Measurements from ENCODE around the gene ZNF615. TPM values are rescaled to one million over a fixed set of nuclear protein-coding genes. Genes with fewer than 3 reads are reported as not detected.

Gene ZNF615
- total and polyA plus RNA-seq, 2 of the 4 experiments (the other 2 are of a cell fraction) = 2.0 to 10.9 TPM

- H3K4ac ChIP-seq (ENCODE audit: low read depth, low read length) = peak within 1 kb of the TSS; percentile 47
- no peak for TF ChIP-seq NFE2L2 (IDR thresholded peaks at IDR 0.05; ENCODE audit: low read depth, low read length)
- no peak for TF ChIP-seq CEBPB (IDR thresholded peaks at IDR 0.05; ENCODE audit: low read depth, low read length)
- TF ChIP-seq MXI1 (IDR thresholded peaks at IDR 0.05; ENCODE audit: borderline replicate concordance, low read depth, low read length) = peak; percentile 59; the same call in 1 of the 2 replicates
- TF ChIP-seq SMC3 (IDR thresholded peaks at IDR 0.05; ENCODE audit: low read depth, low read length) = no peak
- 0 out of 2 replicates have a peak, but pooled peaks have one; percentile 9 for TF ChIP-seq FOS (IDR thresholded peaks at IDR 0.05; ENCODE audit: low read depth, low read length)
- peak; percentile 85 for TF ChIP-seq POLR2A (IDR thresholded peaks at IDR 0.05; ENCODE audit: low read depth, low read length)
- peak; percentile 40; the same call in 1 of the 2 replicates for TF ChIP-seq MAZ (IDR thresholded peaks at IDR 0.05; ENCODE audit: borderline replicate concordance, low read depth, low read length)
- TF ChIP-seq CHD1 (IDR thresholded peaks at IDR 0.05; ENCODE audit: low read depth, low read length) = peak; percentile 89; the same call in 1 of the 2 replicates
- peak; percentile 11; the same call in 1 of the 2 replicates for TF ChIP-seq RAD21 (IDR thresholded peaks at IDR 0.05; ENCODE audit: low read length)
- peak; percentile 62 for TF ChIP-seq BHLHE40 (IDR thresholded peaks at IDR 0.05; ENCODE audit: low read depth, low read length)
- TF ChIP-seq RCOR1 (IDR thresholded peaks at IDR 0.05; ENCODE audit: insufficient replicate concordance, low read length) = peak; percentile 61
- no peak for TF ChIP-seq RFX5 (IDR thresholded peaks at IDR 0.05; ENCODE audit: low read depth, low read length)
- TF ChIP-seq MAFK (IDR thresholded peaks at IDR 0.05; ENCODE audit: low read depth, low read length) = peak; percentile 44; the same call in 1 of the 2 replicates
- TF ChIP-seq, protein P1, sequence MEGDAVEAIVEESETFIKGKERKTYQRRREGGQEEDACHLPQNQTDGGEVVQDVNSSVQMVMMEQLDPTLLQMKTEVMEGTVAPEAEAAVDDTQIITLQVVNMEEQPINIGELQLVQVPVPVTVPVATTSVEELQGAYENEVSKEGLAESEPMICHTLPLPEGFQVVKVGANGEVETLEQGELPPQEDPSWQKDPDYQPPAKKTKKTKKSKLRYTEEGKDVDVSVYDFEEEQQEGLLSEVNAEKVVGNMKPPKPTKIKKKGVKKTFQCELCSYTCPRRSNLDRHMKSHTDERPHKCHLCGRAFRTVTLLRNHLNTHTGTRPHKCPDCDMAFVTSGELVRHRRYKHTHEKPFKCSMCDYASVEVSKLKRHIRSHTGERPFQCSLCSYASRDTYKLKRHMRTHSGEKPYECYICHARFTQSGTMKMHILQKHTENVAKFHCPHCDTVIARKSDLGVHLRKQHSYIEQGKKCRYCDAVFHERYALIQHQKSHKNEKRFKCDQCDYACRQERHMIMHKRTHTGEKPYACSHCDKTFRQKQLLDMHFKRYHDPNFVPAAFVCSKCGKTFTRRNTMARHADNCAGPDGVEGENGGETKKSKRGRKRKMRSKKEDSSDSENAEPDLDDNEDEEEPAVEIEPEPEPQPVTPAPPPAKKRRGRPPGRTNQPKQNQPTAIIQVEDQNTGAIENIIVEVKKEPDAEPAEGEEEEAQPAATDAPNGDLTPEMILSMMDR (conservative IDR thresholded peaks at IDR 0.05; ENCODE audit: low read depth, low read length) = no peak
- TF ChIP-seq ELK1 (IDR thresholded peaks at IDR 0.05; ENCODE audit: borderline replicate concordance, low read depth, low read length) = no peak
Measured at GRCh38 chr19:51986309-51987291, 21.4 kb downstream of the ZNF615 start, which contains the start of gene ZNF350. ZNF350 (minus strand) TSS chr19:51986840; CDS start chr19:51974360, 12,480 bp downstream.

More at GRCh38 chr19:51986309-51987291, 21.4 kb downstream of the ZNF615 start, which contains the start of gene ZNF350:
- Histone ChIP-seq H3K18ac (ENCODE audit: low read depth, low read length) (no peak within 1 kb of the TSS), H3K23ac (ENCODE audit: low read depth, low read length) (0 out of 2 replicates have a peak within 1 kb of the TSS, but pooled peaks have one; percentile 40), H2BK5ac (ENCODE audit: low read depth, low read length, poor library complexity, severe bottlenecking) (peak within 1 kb of the TSS; percentile 45), H2BK20ac (ENCODE audit: low read depth, low read length) (no peak within 1 kb of the TSS), H3K56ac (ENCODE audit: extremely low read depth, insufficient read depth, low read length) (peak within 1 kb of the TSS; percentile 63), H3K27me3 (ENCODE audit: control insufficient read depth, insufficient read depth, low read length) (no peaks in the 10 kb centered on the region), H3K4me1 (ENCODE audit: control insufficient read depth, insufficient read depth, low read length) (no peaks in the 10 kb centered on the region), H3K27ac (ENCODE audit: insufficient read depth, low read length) (peak within 1 kb of the TSS; percentile 38), H3K9me3 (ENCODE audit: control insufficient read depth, insufficient read depth, low read length) (peaks cover 14% of the 10 kb centered on the region), H2BK120ac (ENCODE audit: low read depth, low read length) (no peak within 1 kb of the TSS), H2AFZ (replicated peaks; ENCODE audit: low read length, poor library complexity) (peak within 1 kb of the TSS; percentile 88), H2AK5ac (ENCODE audit: low read depth, low read length) (peak within 1 kb of the TSS; percentile 47), H3K79me1 (ENCODE audit: low read depth in 1 of 2, low read length in 2 of 2) (peaks cover 8 to 15% of the 10 kb centered on the region in 2 experiments; a peak in 3 of 4 replicates), H4K91ac (ENCODE audit: insufficient read depth, low read depth, low read length) (peak within 1 kb of the TSS; percentile 14), H3K36me3 (ENCODE audit: control insufficient read depth, insufficient read depth, low read length) (no peaks in the 10 kb centered on the region; the same call in none of the 2 replicates), H2AK9ac (replicated peaks; ENCODE audit: low read depth, low read length, poor library complexity) (peak within 1 kb of the TSS; percentile 79), H4K8ac (ENCODE audit: low read depth in 2 of 2, low read length in 2 of 2) (peak within 1 kb of the TSS; percentile 61 to 92), H3K14ac (replicated peaks; ENCODE audit: low read depth, low read length) (peak within 1 kb of the TSS; percentile 62), H4K5ac (ENCODE audit: low read depth, low read length) (peak within 1 kb of the TSS; percentile 80), H3K4me2 (ENCODE audit: low read depth, low read length) (peak within 1 kb of the TSS; percentile 91), H3K9ac (ENCODE audit: low read depth, low read length) (peak within 1 kb of the TSS; percentile 88), H4K20me1 (ENCODE audit: insufficient read depth, low read length) (no peaks in the 10 kb centered on the region), H2BK15ac (ENCODE audit: low read depth, low read length) (no peak within 1 kb of the TSS), H3K9me1 (ENCODE audit: insufficient read depth, low read length) (no peaks in the 10 kb centered on the region), H3K4me3 (ENCODE audit: insufficient read depth, low read depth, low read length) (peak within 1 kb of the TSS; percentile 93)
- WGBS, 2 experiments (ENCODE audit: extremely low coverage in 2 of 2, insufficient read length in 1 of 2) = 0% methylated on average over 11 of the region's 33 CpGs; no CpG with 5 or more reads in 1 of the 2 experiments
- in situ Hi-C loops (cut with MboI; ENCODE audit: low sequenced_read_pairs) = no loop called here
- ATAC-seq (ENCODE audit: low read depth) (peak; percentile 100), DNase-seq (peak; percentile 97)
- dilution Hi-C loops (cut with HindIII; ENCODE audit: low sequenced_read_pairs, unreplicated experiment) = no loop called here
- POLR2A ChIA-PET (ENCODE audit: unreplicated experiment) = no interaction called here
- intact Hi-C loops (cut with micrococcal nuclease) = no loop called here
- CTCF ChIA-PET = no interaction called here
- BruUV-seq (replicated peaks) = TSS peak; percentile 52

Measured in IMR-90 (cell line).